GF-D8 (cell line): ENCODE data around the gene TTC28.

ENCODE experiments used
- DNase-seq: peaks from one replicate; lab custom pipeline; 2025; lab: John Stamatoyannopoulos, UW

The TTC28 gene

GRCh38 chr22:27966168-27967064 lies 713.2 kb downstream of the TTC28 start:
- no peak for DNase-seq

- DNase-seq, result no peak
Observed at GRCh38 chr22:27962268-27963044, 717.2 kb downstream of the TTC28 start.

- no peak for DNase-seq
Observed at GRCh38 chr22:27961680-27962079, 718.0 kb downstream of the TTC28 start.

- DNase-seq, result no peak
Observed at GRCh38 chr22:27961182-27961581, 718.5 kb downstream of the TTC28 start.

GRCh38 chr22:27959335-27960090 lies 720.1 kb downstream of the TTC28 start:
- DNase-seq, result no peak

- no peak for DNase-seq
Observed at GRCh38 chr22:27952779-27953178, 726.9 kb downstream of the TTC28 start.

GRCh38 chr22:27952091-27952490 lies 727.5 kb downstream of the TTC28 start:
- no peak for DNase-seq

GRCh38 chr22:27949421-27949820 lies 730.2 kb downstream of the TTC28 start:
- DNase-seq, result no peak

GRCh38 chr22:27948569-27948968 lies 731.1 kb downstream of the TTC28 start:
- DNase-seq, result no peak

- DNase-seq, result no peak
Observed at GRCh38 chr22:27947448-27947847, 732.2 kb downstream of the TTC28 start.

- DNase-seq, result no peak
Observed at GRCh38 chr22:27941143-27941542, 738.5 kb downstream of the TTC28 start.

GRCh38 chr22:27937453-27937852 lies 742.2 kb downstream of the TTC28 start:
- no peak for DNase-seq

GRCh38 chr22:27935897-27936296 lies 743.7 kb downstream of the TTC28 start:
- no peak for DNase-seq

- DNase-seq, result no peak
Observed at GRCh38 chr22:27934069-27934468, 745.6 kb downstream of the TTC28 start.

- no peak for DNase-seq
Observed at GRCh38 chr22:27933186-27933983, 746.3 kb downstream of the TTC28 start.

GRCh38 chr22:27930331-27931060 lies 749.1 kb downstream of the TTC28 start:
- DNase-seq, result no peak
